ENCODE data around the gene SLC38A7. TPM values are rescaled to one million over a fixed set of nuclear protein-coding genes. Genes with fewer than 3 reads are reported as not detected.

SLC38A7 gene
- total and polyA plus RNA-seq, 2 of the 13 experiments (the other 11 are each of a cell fraction or from before 2014, with no cell fraction given): 13.2 to 14.1 TPM

DNA sequence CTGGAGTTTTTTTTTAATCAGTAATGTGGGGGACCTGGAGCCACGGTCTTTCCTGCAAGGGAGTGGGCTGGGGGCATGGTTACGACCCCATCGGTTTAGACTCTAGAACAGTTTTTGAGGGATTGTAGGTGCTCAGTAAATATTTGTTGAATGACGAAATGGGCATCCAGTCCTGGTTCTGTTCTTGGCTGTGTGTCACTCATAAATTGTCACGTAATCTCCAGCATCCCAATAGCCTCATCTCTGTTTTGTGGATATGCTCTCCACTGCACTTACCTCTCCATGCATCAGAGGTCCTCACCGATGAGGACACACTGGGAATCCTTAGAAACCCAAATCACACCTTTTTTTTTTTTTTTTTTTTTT lies 497 bp upstream of the SLC38A7 start (continued):
- TF ChIP-seq, protein P1, sequence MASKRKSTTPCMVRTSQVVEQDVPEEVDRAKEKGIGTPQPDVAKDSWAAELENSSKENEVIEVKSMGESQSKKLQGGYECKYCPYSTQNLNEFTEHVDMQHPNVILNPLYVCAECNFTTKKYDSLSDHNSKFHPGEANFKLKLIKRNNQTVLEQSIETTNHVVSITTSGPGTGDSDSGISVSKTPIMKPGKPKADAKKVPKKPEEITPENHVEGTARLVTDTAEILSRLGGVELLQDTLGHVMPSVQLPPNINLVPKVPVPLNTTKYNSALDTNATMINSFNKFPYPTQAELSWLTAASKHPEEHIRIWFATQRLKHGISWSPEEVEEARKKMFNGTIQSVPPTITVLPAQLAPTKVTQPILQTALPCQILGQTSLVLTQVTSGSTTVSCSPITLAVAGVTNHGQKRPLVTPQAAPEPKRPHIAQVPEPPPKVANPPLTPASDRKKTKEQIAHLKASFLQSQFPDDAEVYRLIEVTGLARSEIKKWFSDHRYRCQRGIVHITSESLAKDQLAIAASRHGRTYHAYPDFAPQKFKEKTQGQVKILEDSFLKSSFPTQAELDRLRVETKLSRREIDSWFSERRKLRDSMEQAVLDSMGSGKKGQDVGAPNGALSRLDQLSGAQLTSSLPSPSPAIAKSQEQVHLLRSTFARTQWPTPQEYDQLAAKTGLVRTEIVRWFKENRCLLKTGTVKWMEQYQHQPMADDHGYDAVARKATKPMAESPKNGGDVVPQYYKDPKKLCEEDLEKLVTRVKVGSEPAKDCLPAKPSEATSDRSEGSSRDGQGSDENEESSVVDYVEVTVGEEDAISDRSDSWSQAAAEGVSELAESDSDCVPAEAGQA (IDR thresholded peaks at IDR 0.05; ENCODE audit: low read depth): no peak
- TF ChIP-seq, protein P1 (CRISPR knock-in tag; IDR thresholded peaks at IDR 0.05; ENCODE audit: borderline replicate concordance): no peak
- TF ChIP-seq CREB1 (IDR thresholded peaks at IDR 0.05) (peak; percentile 65), CREB1 (CRISPR knock-in tag; IDR thresholded peaks at IDR 0.05) (no peak), MED8 (CRISPR knock-in tag; IDR thresholded peaks at IDR 0.05; ENCODE audit: insufficient replicate concordance) (no peak), ZNF652 (CRISPR knock-in tag; IDR thresholded peaks at IDR 0.05; ENCODE audit: borderline replicate concordance, low read depth) (no peak), BORCS8-MEF2B (CRISPR knock-in tag; IDR thresholded peaks at IDR 0.05) (peak; percentile 13; the same call in 1 of the 2 replicates), ZNF543 (CRISPR knock-in tag; IDR thresholded peaks at IDR 0.05) (no peak), ZNF614 (CRISPR knock-in tag; IDR thresholded peaks at IDR 0.05; ENCODE audit: borderline replicate concordance) (no peak), ATF7 (IDR thresholded peaks at IDR 0.05) (no peak), ATF7 (CRISPR knock-in tag; IDR thresholded peaks at IDR 0.05) (no peak; the same call in 1 of the 2 replicates), MTA1 (CRISPR knock-in tag; IDR thresholded peaks at IDR 0.05; ENCODE audit: borderline replicate concordance) (no peak), ZNF121 (CRISPR knock-in tag; IDR thresholded peaks at IDR 0.05) (no peak), ZNF660 (CRISPR knock-in tag; IDR thresholded peaks at IDR 0.05; ENCODE audit: borderline replicate concordance, low read depth) (no peak), MIXL1 (CRISPR knock-in tag; IDR thresholded peaks at IDR 0.05) (peak; percentile 12; the same call in 1 of the 2 replicates), ZNF34 (CRISPR knock-in tag; IDR thresholded peaks at IDR 0.05; ENCODE audit: borderline replicate concordance) (no peak), MYC (CRISPR knock-in tag; IDR thresholded peaks at IDR 0.05; ENCODE audit: borderline replicate concordance) (no peak), MIER2 (CRISPR knock-in tag; IDR thresholded peaks at IDR 0.05) (no peak), NR2F2 (IDR thresholded peaks at IDR 0.05; ENCODE audit: borderline replicate concordance, low read depth) (no peak), ZSCAN22 (CRISPR knock-in tag; IDR thresholded peaks at IDR 0.05) (no peak), MYNN (CRISPR knock-in tag; IDR thresholded peaks at IDR 0.05; ENCODE audit: low read depth) (no peak), ZNF343 (CRISPR knock-in tag; IDR thresholded peaks at IDR 0.05) (no peak)
- TF ChIP-seq, protein P2, sequence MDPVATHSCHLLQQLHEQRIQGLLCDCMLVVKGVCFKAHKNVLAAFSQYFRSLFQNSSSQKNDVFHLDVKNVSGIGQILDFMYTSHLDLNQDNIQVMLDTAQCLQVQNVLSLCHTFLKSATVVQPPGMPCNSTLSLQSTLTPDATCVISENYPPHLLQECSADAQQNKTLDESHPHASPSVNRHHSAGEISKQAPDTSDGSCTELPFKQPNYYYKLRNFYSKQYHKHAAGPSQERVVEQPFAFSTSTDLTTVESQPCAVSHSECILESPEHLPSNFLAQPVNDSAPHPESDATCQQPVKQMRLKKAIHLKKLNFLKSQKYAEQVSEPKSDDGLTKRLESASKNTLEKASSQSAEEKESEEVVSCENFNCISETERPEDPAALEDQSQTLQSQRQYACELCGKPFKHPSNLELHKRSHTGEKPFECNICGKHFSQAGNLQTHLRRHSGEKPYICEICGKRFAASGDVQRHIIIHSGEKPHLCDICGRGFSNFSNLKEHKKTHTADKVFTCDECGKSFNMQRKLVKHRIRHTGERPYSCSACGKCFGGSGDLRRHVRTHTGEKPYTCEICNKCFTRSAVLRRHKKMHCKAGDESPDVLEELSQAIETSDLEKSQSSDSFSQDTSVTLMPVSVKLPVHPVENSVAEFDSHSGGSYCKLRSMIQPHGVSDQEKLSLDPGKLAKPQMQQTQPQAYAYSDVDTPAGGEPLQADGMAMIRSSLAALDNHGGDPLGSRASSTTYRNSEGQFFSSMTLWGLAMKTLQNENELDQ (CRISPR knock-in tag; IDR thresholded peaks at IDR 0.05; ENCODE audit: borderline replicate concordance): 0 out of 2 replicates have a peak, but pooled peaks have one; percentile 2

Data from HepG2 (cell line).